Natural killer cell (primary cell): ENCODE results near the gene KIF1A. TPM values are rescaled to one million over a fixed set of nuclear protein-coding genes. Genes with fewer than 3 reads are reported as not detected.

Source experiments
- ATAC-seq, 3 donors: fragments of 150-1000 bp in 2 of 3; fragments of 200-7000 bp in 1 of 3; cut with Tn5 transposase; 1 replicate in 1 of 3; 2 replicates in 2 of 3; pipeline ENCODE4 v1.10.0; 2021; ENCODE audit warnings: mild to moderate bottlenecking in 2 of 3, moderate library complexity in 2 of 3
- DNase-seq, 2 donors: peaks; one replicate each; pipeline versions ENCODE4 v3.0.0 to v3.0.0-alpha.2; 2013 to 2021; ENCODE audit warnings: mixed read lengths in 1 of 2
- H3K27ac ChIP-seq: one replicate; pipeline ENCODE4 v1.5.1; 2013; ENCODE audit warnings: mild to moderate bottlenecking, low read length
- H3K27me3 ChIP-seq: one replicate; pipeline ENCODE4 v1.6.1; 2013; ENCODE audit warnings: low read length; ENCODE audit not compliant: control insufficient read depth, insufficient read depth
- H3K36me3 ChIP-seq: one replicate; pipeline ENCODE4 v1.6.1; 2013; ENCODE audit warnings: low read length; ENCODE audit not compliant: control insufficient read depth, insufficient read depth
- H3K4me1 ChIP-seq: one replicate; pipeline ENCODE4 v1.6.1; 2013; ENCODE audit warnings: low read length; ENCODE audit not compliant: control insufficient read depth, insufficient read depth
- H3K4me3 ChIP-seq: one replicate; pipeline ENCODE4 v1.5.1; 2013; ENCODE audit warnings: low read length
- H3K9me3 ChIP-seq: one replicate; pipeline ENCODE4 v1.6.1; 2013; ENCODE audit warnings: low read length; ENCODE audit not compliant: control insufficient read depth, insufficient read depth
- H3K27ac Mint-ChIP-seq, 2 donors: one replicate each; pipeline ENCODE4 v1.8.0; 2022; ENCODE audit warnings: mild to moderate bottlenecking in 2 of 2, mixed read lengths in 2 of 2, moderate library complexity in 1 of 2
- H3K27me3 Mint-ChIP-seq, 2 donors: one replicate each; pipeline ENCODE4 v1.8.0; 2022; ENCODE audit warnings: low read depth in 2 of 2, mixed read lengths in 2 of 2
- H3K36me3 Mint-ChIP-seq: one replicate; pipeline ENCODE4 v1.8.0; 2022; ENCODE audit warnings: mixed read lengths
- H3K4me1 Mint-ChIP-seq, 2 donors: one replicate each; pipeline ENCODE4 v1.8.0; 2022; ENCODE audit warnings: mixed read lengths in 2 of 2
- H3K4me3 Mint-ChIP-seq: one replicate; pipeline ENCODE4 v1.8.0; 2022; ENCODE audit warnings: mild to moderate bottlenecking, moderate library complexity, mixed read lengths
- H3K9me3 Mint-ChIP-seq, 2 donors: one replicate each; pipeline ENCODE4 v1.8.0; 2022; ENCODE audit warnings: mixed read lengths in 2 of 2
- WGBS: methylation state at CpG from one replicate; pipeline ENCODE4 v1.1.7; 2013; ENCODE audit warnings: missing lambda C conversion rate; ENCODE audit not compliant: insufficient coverage; 5-methylcytosine and 5-hydroxymethylcytosine counted together
- intact Hi-C: fragments of 100-400 bp; cut with micrococcal nuclease; formaldehyde crosslinking; loops from one replicate; pipeline ENCODE4 v1.14.2; 2022
- total RNA-seq, 4 donors: library from RNA; stranded (reverse); fragments of 120-200 nt in 1 of 4; gene quantifications; one replicate each; pipeline versions ENCODE4 v1.2.3 to v1.2.4, GENCODE V29; 2013 to 2022
- TF ChIP-seq, protein P1 (sequence below): fragments of 200-600 bp; IDR thresholded peaks from one replicate; pipeline ENCODE4 v1.8.0; 2022; ENCODE audit warnings: antibody characterized with exemption

Gene KIF1A
- total RNA-seq, 3 donors from 2014 or later (not counting 1 experiment from before 2014, with no cell fraction given), result 0.09 TPM; not detected in 2

DNA sequence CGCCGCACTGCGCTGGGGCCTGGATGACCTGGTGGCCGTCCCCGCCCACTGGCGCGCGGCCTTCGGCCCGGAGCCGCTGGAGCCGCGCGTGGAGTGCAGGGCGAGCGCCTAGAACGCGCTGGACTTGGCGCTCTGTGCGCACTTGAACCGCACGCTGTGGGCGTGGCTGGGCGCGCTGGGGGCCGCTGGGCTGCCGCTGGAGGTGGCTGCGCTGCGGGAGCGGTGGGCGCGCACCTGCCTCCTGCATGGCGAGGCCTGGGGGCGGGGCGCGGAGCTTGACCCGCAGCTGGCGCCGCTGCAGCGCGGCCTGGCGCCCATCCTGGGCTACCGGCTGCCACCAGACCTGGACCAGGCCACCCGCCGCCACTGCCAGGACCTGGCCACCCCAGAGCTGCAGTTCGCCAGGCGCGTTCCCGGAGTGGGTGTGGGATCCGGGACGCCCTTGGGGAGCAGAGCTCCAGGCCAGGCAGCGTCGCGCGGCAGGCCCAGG is 147.3 kb downstream of the KIF1A start:
- intact Hi-C loops, result no loop called here
- no peak for DNase-seq
- peaks cover 23 to 25% of the 10 kb centered on the region in 2 donors for H3K27me3 Mint-ChIP-seq
- H3K9me3 ChIP-seq, result no peaks in the 10 kb centered on the region
- H3K36me3 ChIP-seq, result no peaks in the 10 kb centered on the region
- no peak overlapping the region for H3K4me3 ChIP-seq
- no peaks in the 10 kb centered on the region for H3K9me3 Mint-ChIP-seq
- no peak overlapping the region for H3K27ac Mint-ChIP-seq
- peaks cover 2% of the 10 kb centered on the region for H3K27me3 ChIP-seq
- ATAC-seq, result no peak
- H3K4me3 Mint-ChIP-seq, result no peak overlapping the region
- WGBS, result 18% methylated on average over 55 of the region's 55 CpGs
- no peaks in the 10 kb centered on the region for H3K4me1 ChIP-seq
- H3K36me3 Mint-ChIP-seq, result no peaks in the 10 kb centered on the region
- TF ChIP-seq, protein P1, sequence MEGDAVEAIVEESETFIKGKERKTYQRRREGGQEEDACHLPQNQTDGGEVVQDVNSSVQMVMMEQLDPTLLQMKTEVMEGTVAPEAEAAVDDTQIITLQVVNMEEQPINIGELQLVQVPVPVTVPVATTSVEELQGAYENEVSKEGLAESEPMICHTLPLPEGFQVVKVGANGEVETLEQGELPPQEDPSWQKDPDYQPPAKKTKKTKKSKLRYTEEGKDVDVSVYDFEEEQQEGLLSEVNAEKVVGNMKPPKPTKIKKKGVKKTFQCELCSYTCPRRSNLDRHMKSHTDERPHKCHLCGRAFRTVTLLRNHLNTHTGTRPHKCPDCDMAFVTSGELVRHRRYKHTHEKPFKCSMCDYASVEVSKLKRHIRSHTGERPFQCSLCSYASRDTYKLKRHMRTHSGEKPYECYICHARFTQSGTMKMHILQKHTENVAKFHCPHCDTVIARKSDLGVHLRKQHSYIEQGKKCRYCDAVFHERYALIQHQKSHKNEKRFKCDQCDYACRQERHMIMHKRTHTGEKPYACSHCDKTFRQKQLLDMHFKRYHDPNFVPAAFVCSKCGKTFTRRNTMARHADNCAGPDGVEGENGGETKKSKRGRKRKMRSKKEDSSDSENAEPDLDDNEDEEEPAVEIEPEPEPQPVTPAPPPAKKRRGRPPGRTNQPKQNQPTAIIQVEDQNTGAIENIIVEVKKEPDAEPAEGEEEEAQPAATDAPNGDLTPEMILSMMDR, result no peak
- H3K27ac ChIP-seq, result no peak overlapping the region
- H3K4me1 Mint-ChIP-seq, result peaks cover 0 to 6% of the 10 kb centered on the region in 2 donors

DNA sequence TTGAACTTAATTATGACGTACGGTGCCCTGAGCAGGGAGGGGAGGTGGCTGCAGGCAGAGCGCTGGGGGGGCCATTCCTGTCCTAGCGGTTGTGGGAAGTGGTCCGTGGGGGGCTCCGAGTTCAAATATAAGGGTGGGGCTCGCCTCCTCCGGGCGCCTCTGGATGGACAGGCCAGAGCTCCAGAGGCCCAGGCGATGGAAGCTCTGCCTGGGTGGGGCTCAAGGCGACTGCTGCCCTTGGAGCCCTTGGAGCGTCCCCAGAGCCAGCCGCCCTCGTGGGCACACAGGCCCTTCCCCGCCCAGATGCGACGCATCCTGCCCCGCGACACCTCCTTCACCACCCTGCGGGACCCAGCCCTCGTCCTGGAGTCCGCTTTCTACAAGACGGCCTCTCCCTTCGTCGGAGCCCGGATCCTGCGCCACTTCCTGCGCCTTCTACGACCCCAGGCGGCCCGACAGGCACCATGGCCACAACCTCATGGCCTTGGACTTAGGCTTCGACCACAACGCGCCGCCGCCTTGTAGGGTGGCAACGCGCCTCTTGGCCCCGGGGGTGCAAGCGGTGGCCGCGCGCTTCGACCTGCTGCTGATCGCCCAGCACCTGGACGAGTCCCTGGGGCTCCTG is 147.8 kb downstream of the KIF1A start:
- H3K9me3 Mint-ChIP-seq, result no peaks in the 10 kb centered on the region
- no peaks in the 10 kb centered on the region for H3K4me1 ChIP-seq
- no peak overlapping the region for H3K27ac ChIP-seq
- peaks cover 4% of the 10 kb centered on the region for H3K36me3 Mint-ChIP-seq
- peaks cover 0 to 6% of the 10 kb centered on the region in 2 donors for H3K4me1 Mint-ChIP-seq
- peaks cover 2% of the 10 kb centered on the region for H3K27me3 ChIP-seq
- no peaks in the 10 kb centered on the region for H3K9me3 ChIP-seq
- intact Hi-C loops, result no loop called here
- no peak overlapping the region for H3K4me3 ChIP-seq
- TF ChIP-seq, protein P1, result no peak
- WGBS, result 56% methylated on average over 46 of the region's 46 CpGs
- H3K4me3 Mint-ChIP-seq, result no peak overlapping the region
- ATAC-seq, result no peak
- no peaks in the 10 kb centered on the region for H3K36me3 ChIP-seq
- H3K27me3 Mint-ChIP-seq, result peaks cover 29% of the 10 kb centered on the region in 2 donors
- no peak overlapping the region for H3K27ac Mint-ChIP-seq
- DNase-seq, result no peak

DNA sequence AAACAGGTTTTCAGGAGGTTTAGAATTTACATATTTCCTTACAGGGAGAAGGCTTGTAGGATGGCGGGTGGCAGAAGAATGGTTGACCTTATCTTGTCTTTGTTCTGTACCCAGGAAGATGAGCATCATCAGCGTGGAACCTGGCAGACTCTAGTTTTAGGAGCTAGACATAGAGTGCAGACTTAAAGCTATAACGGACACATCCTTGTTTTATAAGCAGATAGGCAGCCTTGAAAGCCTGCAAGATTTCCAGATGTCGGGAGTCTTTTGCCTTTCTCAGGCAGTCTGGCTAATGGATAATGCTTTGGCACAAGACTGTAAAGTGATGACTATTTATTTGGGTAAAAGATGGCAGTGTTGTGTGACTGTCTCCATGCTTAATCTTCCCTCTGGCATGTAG is 149.1 kb downstream of the KIF1A start:
- intact Hi-C loops, result no loop called here
- Histone ChIP-seq H3K36me3 (no peaks in the 10 kb centered on the region), H3K27ac (no peak overlapping the region), H3K4me3 (no peak overlapping the region), H3K27me3 (peaks cover 2% of the 10 kb centered on the region), H3K4me1 (no peaks in the 10 kb centered on the region), H3K9me3 (no peaks in the 10 kb centered on the region)
- TF ChIP-seq, protein P1, result no peak
- ATAC-seq (no peak), DNase-seq (no peak)
- Mint-ChIP-seq H3K4me3 (no peak overlapping the region), H3K9me3 (no peaks in the 10 kb centered on the region), H3K27ac (no peak overlapping the region), H3K27me3 (peaks cover 35 to 39% of the 10 kb centered on the region in 2 donors), H3K36me3 (peaks cover 8% of the 10 kb centered on the region), H3K4me1 (peaks cover 0 to 6% of the 10 kb centered on the region in 2 donors)
- 83% methylated on average over 4 of the region's 4 CpGs for WGBS

DNA sequence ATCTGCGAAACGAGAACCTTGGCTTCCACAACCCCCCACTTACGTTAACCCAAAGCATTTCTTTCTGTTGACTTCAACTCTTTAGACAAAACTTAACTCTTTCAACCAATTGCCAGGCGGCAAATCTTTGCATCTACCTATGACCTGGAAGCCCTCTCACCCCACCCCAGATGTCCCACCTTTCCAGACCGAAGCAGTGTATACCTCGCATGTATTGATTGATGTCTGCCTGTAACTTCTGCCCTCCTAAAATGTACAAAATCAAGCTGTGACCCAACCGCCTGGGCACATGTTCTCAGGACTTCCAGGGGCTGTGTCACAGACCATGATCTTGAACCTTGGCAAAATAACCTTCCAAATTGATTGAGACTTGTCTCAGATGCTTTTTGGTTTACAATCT is 149.6 kb downstream of the KIF1A start:
- Histone ChIP-seq H3K4me3 (no peak overlapping the region), H3K9me3 (no peaks in the 10 kb centered on the region), H3K27me3 (peaks cover 2% of the 10 kb centered on the region), H3K36me3 (no peaks in the 10 kb centered on the region), H3K27ac (no peak overlapping the region), H3K4me1 (no peaks in the 10 kb centered on the region)
- DNase-seq (no peak), ATAC-seq (no peak)
- peaks cover 8% of the 10 kb centered on the region for H3K36me3 Mint-ChIP-seq
- H3K4me1 Mint-ChIP-seq, result peaks cover 0 to 6% of the 10 kb centered on the region in 2 donors
- no peak overlapping the region for H3K27ac Mint-ChIP-seq
- TF ChIP-seq, protein P1, result no peak
- no peaks in the 10 kb centered on the region for H3K9me3 Mint-ChIP-seq
- H3K4me3 Mint-ChIP-seq, result no peak overlapping the region
- peaks cover 36 to 42% of the 10 kb centered on the region in 2 donors for H3K27me3 Mint-ChIP-seq
- intact Hi-C loops, result no loop called here
- WGBS, result 90% methylated on average over 7 of the region's 7 CpGs
